PFSK-1 (cell line): ENCODE measurements around the gene SPRY2.

ENCODE experiments used
- FOXP2 ChIP-seq: optimal IDR thresholded peaks from 2 replicates; pipeline ENCODE3; 2011; ENCODE audit warnings: borderline replicate concordance, control low read depth, inconsistent platforms; ENCODE audit not compliant: insufficient read depth; ENCODE audit errors: extremely low read length, extremely low read depth
- POLR2AphosphoS5 ChIP-seq: IDR thresholded peaks from 2 replicates; pipeline ENCODE4 v1.6.1; 2012; ENCODE audit warnings: low read depth, mild to moderate bottlenecking, control low read depth, low read length, moderate library complexity
- SIN3A ChIP-seq: IDR thresholded peaks from 2 replicates; pipeline ENCODE4 v1.6.1; 2012; ENCODE audit warnings: mild to moderate bottlenecking, low read length, moderate library complexity, borderline replicate concordance; ENCODE audit not compliant: insufficient read depth
- TAF1 ChIP-seq: IDR thresholded peaks from 2 replicates; pipeline ENCODE4 v1.6.1; 2012; ENCODE audit warnings: low read length, control low read depth, borderline replicate concordance; ENCODE audit not compliant: insufficient read depth
- TF ChIP-seq, protein P1 (sequence below), 2 experiments: IDR thresholded peaks; 2 replicates each; pipeline versions ENCODE4 v1.6.1 to v1.8.0; 2011 to 2012; ENCODE audit warnings: low read depth in 2 of 2, low read length in 2 of 2, control low read depth in 1 of 2, inconsistent platforms in 1 of 2, mild to moderate bottlenecking in 1 of 2, moderate library complexity in 1 of 2; ENCODE audit not compliant: insufficient read depth in 1 of 2

Gene SPRY2

DNA sequence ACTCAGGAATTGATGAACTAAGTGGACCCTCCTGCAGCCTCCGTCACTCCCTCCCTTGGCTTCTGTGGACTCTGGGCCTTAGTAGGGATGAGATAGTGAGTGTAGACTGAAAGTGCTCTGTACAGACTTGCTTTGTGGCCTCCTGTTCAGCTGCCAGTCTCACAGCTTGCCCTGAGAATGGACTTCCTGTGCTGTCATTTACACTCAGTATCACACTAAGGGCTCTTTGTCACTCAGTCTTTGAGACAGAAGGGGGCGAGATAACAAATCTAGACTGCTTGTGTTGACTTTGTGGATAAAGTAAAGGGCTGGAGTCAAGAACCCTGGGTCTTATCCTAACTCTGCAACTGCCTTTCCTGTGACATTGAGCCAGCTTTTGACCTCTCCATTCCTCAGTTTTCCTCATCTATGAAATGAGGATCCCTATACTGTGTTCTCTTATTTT is 21.0 kb upstream of the SPRY2 start:
- TF ChIP-seq POLR2AphosphoS5 (no peak), TAF1 (no peak), FOXP2 (no peak), SIN3A (peak; percentile 55; the same call in 1 of the 2 replicates)
- TF ChIP-seq, protein P1, sequence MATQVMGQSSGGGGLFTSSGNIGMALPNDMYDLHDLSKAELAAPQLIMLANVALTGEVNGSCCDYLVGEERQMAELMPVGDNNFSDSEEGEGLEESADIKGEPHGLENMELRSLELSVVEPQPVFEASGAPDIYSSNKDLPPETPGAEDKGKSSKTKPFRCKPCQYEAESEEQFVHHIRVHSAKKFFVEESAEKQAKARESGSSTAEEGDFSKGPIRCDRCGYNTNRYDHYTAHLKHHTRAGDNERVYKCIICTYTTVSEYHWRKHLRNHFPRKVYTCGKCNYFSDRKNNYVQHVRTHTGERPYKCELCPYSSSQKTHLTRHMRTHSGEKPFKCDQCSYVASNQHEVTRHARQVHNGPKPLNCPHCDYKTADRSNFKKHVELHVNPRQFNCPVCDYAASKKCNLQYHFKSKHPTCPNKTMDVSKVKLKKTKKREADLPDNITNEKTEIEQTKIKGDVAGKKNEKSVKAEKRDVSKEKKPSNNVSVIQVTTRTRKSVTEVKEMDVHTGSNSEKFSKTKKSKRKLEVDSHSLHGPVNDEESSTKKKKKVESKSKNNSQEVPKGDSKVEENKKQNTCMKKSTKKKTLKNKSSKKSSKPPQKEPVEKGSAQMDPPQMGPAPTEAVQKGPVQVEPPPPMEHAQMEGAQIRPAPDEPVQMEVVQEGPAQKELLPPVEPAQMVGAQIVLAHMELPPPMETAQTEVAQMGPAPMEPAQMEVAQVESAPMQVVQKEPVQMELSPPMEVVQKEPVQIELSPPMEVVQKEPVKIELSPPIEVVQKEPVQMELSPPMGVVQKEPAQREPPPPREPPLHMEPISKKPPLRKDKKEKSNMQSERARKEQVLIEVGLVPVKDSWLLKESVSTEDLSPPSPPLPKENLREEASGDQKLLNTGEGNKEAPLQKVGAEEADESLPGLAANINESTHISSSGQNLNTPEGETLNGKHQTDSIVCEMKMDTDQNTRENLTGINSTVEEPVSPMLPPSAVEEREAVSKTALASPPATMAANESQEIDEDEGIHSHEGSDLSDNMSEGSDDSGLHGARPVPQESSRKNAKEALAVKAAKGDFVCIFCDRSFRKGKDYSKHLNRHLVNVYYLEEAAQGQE (IDR thresholded peaks at IDR 0.05; ENCODE audit: insufficient read depth in 1 of 2, low read depth in 2 of 2, low read length in 2 of 2): no peak

DNA sequence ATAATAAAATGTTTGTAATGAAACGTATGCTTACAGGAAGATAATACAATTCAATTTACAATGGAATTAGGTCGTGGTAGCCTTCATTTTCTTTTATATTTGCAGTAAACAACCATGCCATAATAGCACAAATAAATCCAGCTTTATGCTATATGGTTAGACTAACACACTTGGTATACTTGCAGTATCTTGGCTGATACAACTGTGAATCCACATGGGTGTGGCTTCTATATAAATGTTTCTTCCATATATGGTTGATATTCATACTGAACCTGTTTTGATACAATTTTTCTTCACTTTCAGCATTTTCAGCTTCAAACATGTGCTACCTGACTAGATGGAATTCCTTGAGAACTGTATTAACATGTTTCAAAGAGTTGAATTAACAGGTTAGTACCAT is 20.4 kb upstream of the SPRY2 start:
- TF ChIP-seq FOXP2 (no peak), POLR2AphosphoS5 (no peak), SIN3A (no peak), TAF1 (no peak)
- TF ChIP-seq, protein P1 (IDR thresholded peaks at IDR 0.05; ENCODE audit: insufficient read depth in 1 of 2, low read depth in 2 of 2, low read length in 2 of 2): no peak

DNA sequence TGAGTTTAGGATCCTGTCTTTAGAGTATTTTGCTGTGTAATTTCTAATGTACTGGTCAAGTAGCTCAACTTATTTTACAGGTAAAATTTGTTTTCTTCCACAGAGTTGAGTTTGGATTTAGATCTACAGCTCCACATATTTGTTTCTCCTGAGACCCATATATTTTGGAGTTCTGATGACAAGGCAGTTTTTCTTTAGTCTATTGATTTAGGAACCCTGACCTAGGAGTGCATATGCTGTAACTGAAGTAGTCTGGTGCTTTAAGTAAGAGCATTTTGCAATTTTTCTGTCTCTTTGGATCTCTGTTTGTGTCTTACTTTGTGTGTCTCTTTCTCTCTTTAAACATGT is 19.5 kb upstream of the SPRY2 start:
- TF ChIP-seq FOXP2 (no peak), POLR2AphosphoS5 (no peak), TAF1 (no peak), SIN3A (no peak)
- TF ChIP-seq, protein P1 (IDR thresholded peaks at IDR 0.05; ENCODE audit: insufficient read depth in 1 of 2, low read depth in 2 of 2, low read length in 2 of 2): no peak

DNA sequence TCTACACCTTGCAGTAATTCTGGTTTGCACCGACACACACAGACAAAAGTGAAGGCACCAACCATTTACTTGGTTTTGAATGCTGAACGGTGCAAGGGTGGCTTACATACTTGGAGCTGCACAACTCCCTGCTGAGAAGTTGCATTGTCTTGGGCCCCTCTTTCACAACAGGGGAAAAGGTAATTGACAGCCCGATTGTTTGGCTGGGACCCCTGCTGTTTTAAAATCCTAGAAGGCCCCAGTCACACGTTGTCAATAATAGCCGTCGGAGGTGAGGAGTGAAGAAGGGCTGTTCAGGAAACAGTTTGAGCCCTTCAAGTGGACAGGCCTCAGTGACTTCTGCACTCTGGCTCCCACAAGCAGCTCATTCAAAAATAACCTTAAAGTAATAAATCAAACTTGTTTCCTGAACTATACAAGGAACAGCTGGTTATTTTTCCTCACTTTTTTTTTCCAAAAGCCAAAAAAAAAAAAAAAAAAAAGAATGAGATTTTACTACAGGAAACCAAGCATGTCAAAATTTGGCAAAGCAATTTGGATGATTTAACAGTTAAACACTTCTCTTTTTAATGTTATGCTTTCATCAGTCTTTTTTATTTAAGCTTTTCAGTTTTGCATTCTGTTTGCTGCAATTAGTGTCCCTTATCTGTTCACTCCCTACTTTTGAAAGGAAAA is 19.0 kb upstream of the SPRY2 start:
- TF ChIP-seq TAF1: no peak
- TF ChIP-seq, protein P1 (IDR thresholded peaks at IDR 0.05; ENCODE audit: insufficient read depth in 1 of 2, low read depth in 2 of 2, low read length in 2 of 2): no peak; a peak in 1 of 4 replicates
- no peak for TF ChIP-seq FOXP2
- TF ChIP-seq SIN3A: no peak
- no peak for TF ChIP-seq POLR2AphosphoS5

DNA sequence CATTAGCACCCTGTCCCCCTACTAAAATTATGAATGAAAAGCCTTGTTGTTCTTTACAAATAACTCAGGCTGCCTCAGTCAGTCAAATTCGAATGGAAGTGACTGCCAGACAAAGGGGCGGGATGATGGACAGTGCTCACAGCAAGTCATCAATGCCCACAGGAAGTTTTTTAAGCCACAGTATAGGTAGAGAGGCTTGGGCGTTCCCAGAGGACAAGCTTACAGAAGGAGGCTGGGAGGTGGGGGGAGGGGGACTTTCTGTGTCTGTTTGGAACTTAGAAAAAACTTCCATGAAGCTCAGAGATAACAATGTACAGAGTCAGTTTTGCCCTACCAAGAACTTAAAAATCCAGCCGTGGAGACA is 18.5 kb upstream of the SPRY2 start:
- TF ChIP-seq FOXP2: peak; percentile 10
- TF ChIP-seq SIN3A: no peak
